ENCODE results near the gene NPAS4.
"Not testable (repeated sequence)": the region's sequence is repeated elsewhere in the genome, so short reads cannot be mapped to it uniquely, and the experiment has no call there.

NPAS4 gene

DNA sequence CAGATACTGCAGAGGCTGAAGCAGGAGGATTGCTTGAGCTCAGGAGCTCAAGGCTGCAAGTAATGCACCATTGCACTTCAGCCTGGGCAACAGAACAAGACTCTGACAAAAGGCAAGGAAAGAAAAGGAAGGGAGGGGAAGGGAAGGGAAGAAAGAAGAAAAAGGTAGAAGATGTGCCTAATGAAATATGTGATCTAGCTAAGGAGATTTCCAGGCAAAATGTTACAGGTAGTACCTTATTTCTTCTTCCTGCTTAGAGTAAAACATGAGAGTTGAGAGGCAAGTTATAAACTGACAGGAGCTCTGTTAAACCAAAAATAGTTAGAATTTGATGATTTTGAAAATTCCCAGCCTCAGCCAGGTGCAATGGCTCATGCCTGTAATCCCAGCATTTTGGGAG lies 41.2 kb downstream of the NPAS4 start:
- H3K4me1 ChIP-seq (ENCODE audit: insufficient read depth, insufficient read length) = peaks cover 7% of the 10 kb centered on the region
- H3K9ac ChIP-seq (ENCODE audit: insufficient read length, low read depth) = no peak overlapping the region
- peaks cover 3% of the 10 kb centered on the region for H3K27me3 ChIP-seq (ENCODE audit: insufficient read depth, insufficient read length)
- DNase-seq (ENCODE audit: low read depth, low spot score) = no peak
- TF ChIP-seq YY1 (IDR thresholded peaks at IDR 0.05; ENCODE audit: insufficient read depth, insufficient read length) = no peak
- no peak for TF ChIP-seq SUZ12 (IDR thresholded peaks at IDR 0.05; ENCODE audit: extremely low read depth, insufficient read depth, insufficient read length)
- no peak for TF ChIP-seq ZNF274 (IDR thresholded peaks at IDR 0.05; ENCODE audit: low read depth, low read length)
- H3K9me3 ChIP-seq (ENCODE audit: insufficient read depth, low read length) = no peaks in the 10 kb centered on the region; the same call in 1 of the 2 replicates
- no peak overlapping the region for H3K4me3 ChIP-seq (ENCODE audit: insufficient read length, low read depth)
- H3K36me3 ChIP-seq (ENCODE audit: insufficient read depth, insufficient read length, low read length) = no peaks in the 10 kb centered on the region

DNA sequence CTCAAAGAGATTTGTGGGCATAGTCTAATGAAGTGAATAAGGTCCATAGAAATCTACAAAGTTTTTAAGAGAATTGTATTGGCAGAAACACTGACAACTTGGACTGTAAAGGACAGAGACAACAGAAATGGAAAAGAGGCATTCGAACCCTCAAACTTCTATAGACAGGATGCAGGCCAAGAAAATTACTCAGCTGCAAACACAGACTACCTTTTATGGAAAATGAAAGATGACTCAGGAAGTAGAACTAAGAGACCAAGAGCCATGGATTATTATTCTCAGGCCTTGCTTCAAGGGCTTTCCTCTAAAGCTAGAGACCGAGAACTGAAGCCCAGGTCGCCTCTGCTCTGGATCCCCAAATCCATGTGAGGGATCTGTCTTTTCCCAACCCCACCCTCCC lies 42.1 kb downstream of the NPAS4 start:
- Histone ChIP-seq H3K36me3 (ENCODE audit: insufficient read depth, insufficient read length, low read length) (no peaks in the 10 kb centered on the region), H3K4me3 (ENCODE audit: insufficient read length, low read depth) (no peak overlapping the region), H3K4me1 (ENCODE audit: insufficient read depth, insufficient read length) (peaks cover 12% of the 10 kb centered on the region), H3K9me3 (ENCODE audit: insufficient read depth, low read length) (no peaks in the 10 kb centered on the region; the same call in 1 of the 2 replicates), H3K27me3 (ENCODE audit: insufficient read depth, insufficient read length) (peaks cover 9% of the 10 kb centered on the region), H3K9ac (ENCODE audit: insufficient read length, low read depth) (no peak overlapping the region)
- no peak for DNase-seq (ENCODE audit: low read depth, low spot score)
- TF ChIP-seq SUZ12 (IDR thresholded peaks at IDR 0.05; ENCODE audit: extremely low read depth, insufficient read depth, insufficient read length) = no peak
- TF ChIP-seq ZNF274 (IDR thresholded peaks at IDR 0.05; ENCODE audit: low read depth, low read length) = no peak
- TF ChIP-seq YY1 (IDR thresholded peaks at IDR 0.05; ENCODE audit: insufficient read depth, insufficient read length) = no peak

DNA sequence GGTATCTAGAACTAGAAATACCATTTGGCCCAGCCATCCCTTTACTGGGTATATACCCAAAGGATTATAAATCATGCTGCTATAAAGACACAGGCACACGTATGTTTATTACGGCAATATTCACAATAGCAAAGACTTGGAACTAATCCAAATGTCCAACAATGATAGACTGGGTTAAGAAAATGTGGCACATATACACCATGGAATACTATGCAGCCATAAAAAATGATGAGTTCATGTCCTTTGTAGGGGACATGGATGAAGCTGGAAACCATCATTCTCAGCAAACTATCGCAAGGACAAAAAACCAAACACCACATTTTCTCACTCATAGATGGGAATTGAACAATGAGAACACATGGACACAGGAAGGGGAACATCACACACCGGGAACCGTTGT lies 43.3 kb downstream of the NPAS4 start:
- not testable (repeated sequence) for H3K27me3 ChIP-seq (ENCODE audit: insufficient read depth, insufficient read length); H3K4me3 ChIP-seq (ENCODE audit: insufficient read length, low read depth); H3K36me3 ChIP-seq (ENCODE audit: insufficient read depth, insufficient read length, low read length); H3K9ac ChIP-seq (ENCODE audit: insufficient read length, low read depth); H3K9me3 ChIP-seq (ENCODE audit: insufficient read depth, low read length); DNase-seq (ENCODE audit: low read depth, low spot score)
- H3K4me1 ChIP-seq (ENCODE audit: insufficient read depth, insufficient read length) = peaks cover 16% of the 10 kb centered on the region

DNA sequence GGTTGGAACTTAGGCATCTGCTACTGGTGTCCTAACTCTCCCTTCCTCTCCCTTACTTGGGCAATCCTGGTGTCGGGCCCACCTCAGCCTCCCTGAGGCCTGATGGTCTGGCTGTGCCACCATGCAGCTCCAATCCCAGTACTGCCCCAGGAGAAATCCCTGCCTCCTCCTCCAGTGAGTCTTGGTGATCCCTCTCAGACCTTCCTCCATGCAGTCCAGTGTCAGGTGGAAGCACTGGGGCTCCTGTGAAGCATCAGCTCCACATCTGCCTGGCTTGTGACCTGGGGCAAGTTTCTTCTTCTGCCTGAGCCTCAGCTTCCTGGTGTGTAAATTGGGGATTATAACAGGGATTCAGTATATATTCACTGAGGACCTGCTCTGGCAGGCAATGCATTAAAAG lies 44.1 kb downstream of the NPAS4 start:
- DNase-seq (ENCODE audit: low read depth, low spot score) = no peak
- no peak overlapping the region for H3K9ac ChIP-seq (ENCODE audit: insufficient read length, low read depth)
- no peak overlapping the region for H3K4me3 ChIP-seq (ENCODE audit: insufficient read length, low read depth)
- H3K9me3 ChIP-seq (ENCODE audit: insufficient read depth, low read length) = no peaks in the 10 kb centered on the region; the same call in 1 of the 2 replicates
- H3K4me1 ChIP-seq (ENCODE audit: insufficient read depth, insufficient read length) = peaks cover 19% of the 10 kb centered on the region
- peaks cover 9% of the 10 kb centered on the region for H3K27me3 ChIP-seq (ENCODE audit: insufficient read depth, insufficient read length)
- TF ChIP-seq SUZ12 (IDR thresholded peaks at IDR 0.05; ENCODE audit: extremely low read depth, insufficient read depth, insufficient read length) = no peak
- TF ChIP-seq ZNF274 (IDR thresholded peaks at IDR 0.05; ENCODE audit: low read depth, low read length) = no peak
- no peak for TF ChIP-seq YY1 (IDR thresholded peaks at IDR 0.05; ENCODE audit: insufficient read depth, insufficient read length)
- no peaks in the 10 kb centered on the region for H3K36me3 ChIP-seq (ENCODE audit: insufficient read depth, insufficient read length, low read length)

DNA sequence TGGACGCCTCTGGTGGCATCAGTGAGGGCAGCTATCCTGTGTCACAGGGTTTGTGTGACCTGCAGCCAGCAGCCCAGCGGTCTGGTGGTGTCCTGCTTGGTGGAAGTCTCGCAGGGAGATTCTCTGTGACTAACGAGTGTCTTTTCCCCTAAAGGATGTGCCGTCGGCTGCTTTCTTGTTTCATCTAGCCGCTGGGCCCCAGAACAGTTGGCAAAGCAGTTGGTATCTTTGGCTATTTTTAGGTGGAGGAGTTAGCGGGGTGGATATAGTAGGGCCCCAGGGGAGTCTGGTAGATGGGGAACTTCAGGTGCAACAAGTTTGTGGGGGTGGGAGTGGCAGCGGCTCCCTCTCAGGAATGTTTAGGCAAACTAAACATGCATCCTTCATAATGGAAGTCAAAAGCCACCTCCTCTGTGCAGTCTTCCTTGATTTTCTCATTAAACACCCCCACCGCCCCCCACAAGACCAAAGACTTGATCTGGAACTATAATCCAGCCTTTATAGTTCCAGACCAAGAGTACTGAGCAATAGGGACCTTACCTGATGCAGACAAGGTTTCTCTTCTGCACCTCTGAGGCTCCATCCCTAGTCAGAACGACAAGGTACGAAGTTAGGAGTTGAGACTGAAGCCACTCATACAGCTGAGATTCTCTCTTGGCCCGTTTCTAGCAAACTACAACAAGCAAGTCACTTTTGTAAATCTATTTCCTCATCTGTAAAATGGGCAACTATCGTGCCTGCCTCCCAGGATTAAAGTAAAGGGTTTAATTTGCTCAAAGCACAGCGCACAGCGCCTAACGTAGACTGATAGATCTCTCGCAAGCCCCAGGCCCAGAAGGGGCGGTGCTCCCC lies 44.8 kb downstream of the NPAS4 start:
- no peak for TF ChIP-seq SUZ12 (IDR thresholded peaks at IDR 0.05; ENCODE audit: extremely low read depth, insufficient read depth, insufficient read length)
- TF ChIP-seq ZNF274 (IDR thresholded peaks at IDR 0.05; ENCODE audit: low read depth, low read length) = no peak
- TF ChIP-seq YY1 (IDR thresholded peaks at IDR 0.05; ENCODE audit: insufficient read depth, insufficient read length) = no peak
- H3K4me3 ChIP-seq (ENCODE audit: insufficient read length, low read depth) = peak overlapping the region; percentile 55

DNA sequence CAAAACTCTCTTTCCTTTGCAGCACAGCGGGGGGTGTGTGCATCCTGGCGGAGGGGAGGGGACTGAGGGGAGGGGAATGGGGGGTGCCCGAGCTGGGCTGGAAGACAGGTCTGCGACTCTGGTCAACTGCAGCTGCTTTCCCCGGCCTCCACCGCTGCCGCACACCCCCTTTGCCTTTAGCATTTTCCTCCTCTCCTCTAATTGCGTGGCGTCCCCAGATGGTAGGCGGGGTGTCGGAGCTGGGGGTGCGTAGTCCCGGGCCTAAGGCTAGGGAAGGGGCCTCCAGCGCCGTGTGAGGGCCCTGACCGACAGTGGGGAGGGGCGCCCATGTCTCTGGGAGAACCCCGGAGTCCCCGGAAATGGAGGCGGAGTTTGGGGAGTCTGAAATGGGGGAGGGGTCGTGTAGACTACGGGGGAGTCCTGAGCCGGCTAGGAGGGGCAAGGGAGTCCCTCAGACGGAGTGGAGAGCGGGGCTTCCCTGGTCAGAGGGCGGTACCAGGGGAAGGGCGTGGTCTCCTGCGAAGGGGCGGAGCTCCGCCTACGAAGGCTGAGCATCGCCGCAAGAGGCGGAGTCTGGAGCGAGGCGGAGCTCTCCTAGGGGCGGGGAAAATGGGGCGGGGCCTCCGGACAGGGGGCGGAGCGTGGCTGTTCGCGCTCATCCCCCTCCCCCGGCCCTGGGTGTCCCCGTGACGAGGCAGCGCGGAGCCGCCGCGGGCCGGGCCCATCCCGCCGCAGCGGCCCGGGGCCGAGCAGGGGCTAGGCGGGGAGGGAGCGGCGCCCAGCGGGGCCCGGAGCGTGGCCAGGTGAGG lies 45.6 kb downstream of the NPAS4 start, which contains the start of gene PELI3:
Gene PELI3 (plus strand): TSS at position 681 of the 809 bp plus-strand sequence. CDS start 1,224 bp downstream, outside the sequence.
- no peak for TF ChIP-seq SUZ12 (IDR thresholded peaks at IDR 0.05; ENCODE audit: extremely low read depth, insufficient read depth, insufficient read length)
- TF ChIP-seq ZNF274 (IDR thresholded peaks at IDR 0.05; ENCODE audit: low read depth, low read length) = no peak
- no peak for TF ChIP-seq YY1 (IDR thresholded peaks at IDR 0.05; ENCODE audit: insufficient read depth, insufficient read length)
- H3K9ac ChIP-seq (ENCODE audit: insufficient read length, low read depth) = peak within 1 kb of the TSS; percentile 79
- H3K36me3 ChIP-seq (ENCODE audit: insufficient read depth, insufficient read length, low read length) = peaks cover 7% of the 10 kb centered on the region
- peak within 1 kb of the TSS; percentile 71 for H3K4me3 ChIP-seq (ENCODE audit: insufficient read length, low read depth)
- H3K9me3 ChIP-seq (ENCODE audit: insufficient read depth, low read length) = no peaks in the 10 kb centered on the region
- peaks cover 9% of the 10 kb centered on the region for H3K27me3 ChIP-seq (ENCODE audit: insufficient read depth, insufficient read length)
- DNase-seq (ENCODE audit: low read depth, low spot score) = peak; percentile 86
- peaks cover 24% of the 10 kb centered on the region for H3K4me1 ChIP-seq (ENCODE audit: insufficient read depth, insufficient read length)

More for the DNA sequence above, 44.8 kb downstream of the NPAS4 start:
- peaks cover 24% of the 10 kb centered on the region for H3K4me1 ChIP-seq (ENCODE audit: insufficient read depth, insufficient read length)
- H3K9me3 ChIP-seq (ENCODE audit: insufficient read depth, low read length) = no peaks in the 10 kb centered on the region; the same call in 1 of the 2 replicates
- DNase-seq (ENCODE audit: low read depth, low spot score) = no peak
- no peaks in the 10 kb centered on the region for H3K36me3 ChIP-seq (ENCODE audit: insufficient read depth, insufficient read length, low read length)
- H3K9ac ChIP-seq (ENCODE audit: insufficient read length, low read depth) = no peak overlapping the region
- H3K27me3 ChIP-seq (ENCODE audit: insufficient read depth, insufficient read length) = peaks cover 9% of the 10 kb centered on the region
